Subcutaneous preadipocyte (primary cell): Measurements from ENCODE around the gene RAB21. TPM values are rescaled to one million over a fixed set of nuclear protein-coding genes. Genes with fewer than 3 reads are reported as not detected.

ENCODE experiments used
- total RNA-seq: library from RNA; depleted of rRNA; stranded (reverse); fragments of >200 nt; gene quantifications from 2 replicates; pipeline ENCODE4 v1.2.3, GENCODE V29; 2012

Gene RAB21
- 7.7 and 9.8 TPM in 2 replicates for total RNA-seq

GRCh38 chr12:71754461-71755145 lies at the start of gene RAB21:
TSS of gene RAB21 (plus strand) at chr12:71754863. CDS start at chr12:71755130, 267 bp downstream.

Other genes with a start within 250 kb of the RAB21 start
- gene ZFC3H1, start 91.0 kb upstream of the RAB21 start, total RNA-seq, result 22.4 and 27.0 TPM in 2 replicates
- gene THAP2, start 90.6 kb upstream of the RAB21 start, total RNA-seq, result 2.5 and 2.9 TPM in 2 replicates
- 17.8 and 23.1 TPM in 2 replicates for gene TMEM19, start 68.8 kb upstream of the RAB21 start, total RNA-seq
- 14.7 and 16.2 TPM in 2 replicates for gene TBC1D15, start 84.9 kb downstream of the RAB21 start, total RNA-seq
- gene TPH2, start 184.0 kb downstream of the RAB21 start, total RNA-seq, result not detected in 2 replicates